MM.1S (cell line): ENCODE data around the gene TMEM132D.

Experiments
- DNase-seq: peaks from one replicate; pipeline ENCODE4 v3.0.0-alpha.2; 2015
- H2AFZ ChIP-seq: fragments of 300-600 bp; sonication (generic); 2 replicates; pipeline ENCODE4 v1.6.0; 2016; ENCODE audit warnings: antibody characterized with exemption, low read length
- H3F3A ChIP-seq: fragments of 300-600 bp; sonication (generic); 2 replicates; pipeline ENCODE4 v1.6.1; 2016; ENCODE audit warnings: mild to moderate bottlenecking, antibody characterized with exemption, low read length, moderate library complexity, mixed read lengths; ENCODE audit not compliant: insufficient read depth
- H3K27ac ChIP-seq: fragments of 300-600 bp; sonication (generic); 2 replicates; pipeline ENCODE4 v1.5.1; 2016; ENCODE audit warnings: mild to moderate bottlenecking, low read length
- H3K27me3 ChIP-seq: fragments of 300-600 bp; sonication (generic); replicated peaks from 2 replicates; pipeline ENCODE4 v1.6.0; 2016; ENCODE audit warnings: low read length; ENCODE audit not compliant: insufficient read depth
- H3K36me3 ChIP-seq: fragments of 300-600 bp; sonication (generic); replicated peaks from 2 replicates; pipeline ENCODE4 v1.6.1; 2016; ENCODE audit warnings: mild to moderate bottlenecking, low read length, mixed read lengths; ENCODE audit not compliant: insufficient read depth
- H3K4me1 ChIP-seq: fragments of 300-600 bp; sonication (generic); 2 replicates; pipeline ENCODE4 v1.6.1; 2016; ENCODE audit warnings: low read length, mixed read lengths
- H3K4me2 ChIP-seq: fragments of 300-600 bp; sonication (generic); 2 replicates; pipeline ENCODE4 v1.6.0; 2016; ENCODE audit warnings: low read depth, low read length
- H3K4me3 ChIP-seq: fragments of 300-600 bp; sonication (generic); 2 replicates; pipeline ENCODE4 v1.5.1; 2016; ENCODE audit warnings: low read length, mixed read lengths
- H3K79me2 ChIP-seq: fragments of 300-600 bp; sonication (generic); 2 replicates; pipeline ENCODE4 v1.6.1; 2016; ENCODE audit warnings: mixed run types, low read length, mixed read lengths
- H3K9ac ChIP-seq: fragments of 300-600 bp; sonication (generic); 2 replicates; pipeline ENCODE4 v1.6.1; 2016; ENCODE audit warnings: low read length, mixed read lengths
- H3K9me2 ChIP-seq: fragments of 300-600 bp; sonication (generic); replicated peaks from 2 replicates; pipeline ENCODE4 v1.6.1; 2016; ENCODE audit warnings: mild to moderate bottlenecking, low read length, mixed read lengths; ENCODE audit not compliant: insufficient read depth
- H3K9me3 ChIP-seq: fragments of 300-600 bp; sonication (generic); replicated peaks from 2 replicates; pipeline ENCODE4 v1.6.1; 2016; ENCODE audit warnings: mild to moderate bottlenecking, low read length, mixed read lengths; ENCODE audit not compliant: insufficient read depth
- H4K20me1 ChIP-seq: fragments of 300-600 bp; sonication (generic); 2 replicates; pipeline ENCODE4 v1.6.1; 2016; ENCODE audit warnings: mild to moderate bottlenecking, low read length, moderate library complexity, mixed read lengths; ENCODE audit not compliant: insufficient read depth
- CTCF ChIP-seq: fragments of 300-600 bp; sonication (generic); IDR thresholded peaks from 2 replicates; pipeline ENCODE4 v1.5.1; 2016; ENCODE audit warnings: antibody characterized with exemption, low read length, mixed read lengths
- EZH2 ChIP-seq: fragments of 300-600 bp; sonication (generic); optimal IDR thresholded peaks from 2 replicates; pipeline ENCODE3; 2017; ENCODE audit warnings: low read depth, mild to moderate bottlenecking, antibody characterized with exemption, low read length, mixed read lengths
- EZH2phosphoT487 ChIP-seq: fragments of 300-600 bp; sonication (generic); IDR thresholded peaks from 2 replicates; pipeline ENCODE4 v1.6.1; 2018; ENCODE audit warnings: antibody characterized with exemption, low read length

Gene TMEM132D

GRCh38 chr12:129938089-129938488 lies 34.3 kb upstream of the TMEM132D start:
- Histone ChIP-seq H4K20me1 (no peaks in the 10 kb centered on the region), H3K79me2 (no peaks in the 10 kb centered on the region), H3K9me3 (no peaks in the 10 kb centered on the region), H3K4me2 (no peak overlapping the region), H3K27me3 (no peaks in the 10 kb centered on the region), H3K4me1 (no peaks in the 10 kb centered on the region), H3K36me3 (no peaks in the 10 kb centered on the region), H2AFZ (no peak overlapping the region), H3K4me3 (no peak overlapping the region), H3K9ac (no peak overlapping the region), H3F3A (no peaks in the 10 kb centered on the region), H3K9me2 (no peaks in the 10 kb centered on the region), H3K27ac (no peak overlapping the region)
- DNase-seq = no peak
- TF ChIP-seq EZH2 (no peak), EZH2phosphoT487 (no peak), CTCF (no peak)

- H3K9ac ChIP-seq = no peak overlapping the region
- no peak overlapping the region for H2AFZ ChIP-seq
- no peaks in the 10 kb centered on the region for H3K4me1 ChIP-seq
- H3K9me3 ChIP-seq = no peaks in the 10 kb centered on the region
- H3K36me3 ChIP-seq = no peaks in the 10 kb centered on the region
- no peaks in the 10 kb centered on the region for H3K27me3 ChIP-seq
- H3F3A ChIP-seq = no peaks in the 10 kb centered on the region
- no peaks in the 10 kb centered on the region for H4K20me1 ChIP-seq
- no peaks in the 10 kb centered on the region for H3K79me2 ChIP-seq
- no peak overlapping the region for H3K4me2 ChIP-seq
- no peak overlapping the region for H3K27ac ChIP-seq
- TF ChIP-seq EZH2phosphoT487 (no peak), EZH2 (no peak), CTCF (no peak)
- H3K4me3 ChIP-seq = no peak overlapping the region
- DNase-seq = no peak
- H3K9me2 ChIP-seq = no peaks in the 10 kb centered on the region
These were observed 33.6 kb upstream of the TMEM132D start for GRCh38 chr12:129937426-129937825.

GRCh38 chr12:129928643-129929042 lies 24.8 kb upstream of the TMEM132D start:
- no peaks in the 10 kb centered on the region for H3K27me3 ChIP-seq
- DNase-seq = no peak
- no peaks in the 10 kb centered on the region for H3K4me1 ChIP-seq
- H3K79me2 ChIP-seq = no peaks in the 10 kb centered on the region
- H4K20me1 ChIP-seq = no peaks in the 10 kb centered on the region
- no peak overlapping the region for H2AFZ ChIP-seq
- H3K4me2 ChIP-seq = no peak overlapping the region
- no peaks in the 10 kb centered on the region for H3K9me3 ChIP-seq
- no peak overlapping the region for H3K27ac ChIP-seq
- H3K9me2 ChIP-seq = no peaks in the 10 kb centered on the region
- H3K9ac ChIP-seq = no peak overlapping the region
- H3F3A ChIP-seq = no peaks in the 10 kb centered on the region
- H3K36me3 ChIP-seq = no peaks in the 10 kb centered on the region
- TF ChIP-seq CTCF = no peak
- no peak for TF ChIP-seq EZH2
- TF ChIP-seq EZH2phosphoT487 = no peak
- no peak overlapping the region for H3K4me3 ChIP-seq
